ENCODE results near the gene CYB5A. TPM values are rescaled to one million over a fixed set of nuclear protein-coding genes. Genes with fewer than 3 reads are reported as not detected.
A peak's percentile ranks its signal among the peaks of the same experiment; 100 is the strongest.

Gene CYB5A
- total RNA-seq, 1 experiment from 2014 or later: 84.4 TPM

DNA sequence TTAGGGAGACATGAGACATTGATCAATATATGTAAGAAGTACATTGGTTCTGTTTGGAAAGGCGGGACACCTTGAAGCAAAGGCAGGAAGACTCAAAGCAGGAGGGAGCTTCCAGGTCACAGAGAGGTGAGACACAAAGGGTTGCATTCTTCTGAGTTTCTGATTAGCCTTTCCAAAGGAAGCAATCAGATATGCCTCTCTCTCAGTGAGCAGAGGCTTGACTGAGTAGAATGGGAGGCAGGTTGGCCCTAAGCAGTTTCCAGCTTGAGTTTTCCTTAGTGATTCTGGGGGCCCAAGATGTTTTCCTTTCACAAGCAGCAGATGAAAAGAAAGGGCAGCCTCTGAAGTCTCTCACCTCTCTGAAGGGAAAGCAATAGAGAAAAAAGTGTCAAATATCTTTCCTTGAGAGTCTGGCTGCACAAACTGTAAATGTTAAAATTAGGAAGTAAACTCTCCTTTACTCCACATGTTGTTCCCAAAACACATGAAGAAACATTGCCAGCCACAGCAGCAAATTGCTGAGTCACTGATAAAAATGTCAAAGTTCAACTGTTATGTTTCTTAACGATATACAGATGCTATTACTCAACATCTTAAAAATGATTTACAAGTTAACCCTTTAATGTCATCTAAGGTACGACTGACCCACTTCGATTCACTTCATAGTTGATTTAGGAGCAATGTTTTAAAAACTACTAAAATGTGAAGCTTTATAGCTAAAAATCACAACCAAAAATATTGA is 40.3 kb downstream of the CYB5A start:
- peak; percentile 57 for DNase-seq (ENCODE audit: extremely low read depth, low read depth)

DNA sequence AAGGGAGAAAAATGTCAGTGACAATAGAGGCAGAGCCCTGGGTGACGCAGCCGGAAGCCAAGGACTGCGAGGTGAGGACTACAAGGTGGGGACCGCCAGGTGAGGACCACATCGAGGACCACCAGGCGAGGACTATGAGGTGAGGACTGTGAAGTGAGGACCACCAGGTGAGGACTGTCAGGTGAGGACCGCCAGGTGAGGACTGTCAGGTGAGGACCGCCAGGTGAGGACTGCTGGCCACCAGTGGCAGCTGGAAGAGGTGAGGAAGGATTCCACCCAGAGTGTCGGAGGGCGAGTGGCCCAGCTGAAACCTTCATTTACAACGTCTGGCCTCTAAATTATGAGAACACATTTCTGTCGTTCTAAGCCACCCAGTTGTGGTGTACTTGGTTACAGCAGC is 41.6 kb downstream of the CYB5A start:
- no peak for DNase-seq (ENCODE audit: extremely low read depth, low read depth)

DNA sequence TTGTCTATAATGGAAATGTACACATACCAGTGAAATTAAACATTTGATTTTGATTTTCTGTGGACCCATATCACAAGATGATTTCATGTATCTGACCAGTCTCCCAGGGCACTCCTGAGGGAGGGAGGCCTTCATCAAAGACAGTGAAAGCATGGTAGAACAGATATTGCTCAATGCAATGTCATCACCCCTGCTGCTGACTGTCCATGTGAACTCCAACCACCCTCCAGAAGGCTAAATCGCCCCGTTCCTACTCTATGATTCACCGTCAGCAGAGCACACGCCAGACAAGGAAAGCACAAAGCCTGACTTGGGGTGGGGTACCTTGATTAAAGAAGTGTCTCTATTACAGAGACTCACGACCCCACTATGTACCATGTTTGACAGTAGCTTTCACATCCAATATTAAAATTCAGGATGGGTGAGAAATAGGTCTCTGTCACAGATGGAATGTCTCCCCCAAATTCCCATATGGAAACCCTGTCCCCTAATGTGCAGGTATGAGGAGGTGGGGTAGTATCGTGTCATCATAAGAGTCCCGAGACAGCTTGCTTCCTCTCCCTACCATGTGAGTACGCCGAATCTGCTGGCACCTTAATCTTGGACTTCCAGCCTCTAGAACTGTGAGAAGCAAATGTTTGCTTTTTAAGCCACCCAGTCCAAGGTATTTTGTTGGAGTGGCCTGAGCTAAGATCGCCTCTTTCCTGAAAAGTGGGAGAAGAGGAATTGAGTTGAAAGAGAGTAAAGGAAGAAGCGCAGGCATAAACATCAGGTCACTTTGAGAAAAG is 42.4 kb downstream of the CYB5A start:
- DNase-seq (ENCODE audit: extremely low read depth, low read depth): peak; percentile 54

DNA sequence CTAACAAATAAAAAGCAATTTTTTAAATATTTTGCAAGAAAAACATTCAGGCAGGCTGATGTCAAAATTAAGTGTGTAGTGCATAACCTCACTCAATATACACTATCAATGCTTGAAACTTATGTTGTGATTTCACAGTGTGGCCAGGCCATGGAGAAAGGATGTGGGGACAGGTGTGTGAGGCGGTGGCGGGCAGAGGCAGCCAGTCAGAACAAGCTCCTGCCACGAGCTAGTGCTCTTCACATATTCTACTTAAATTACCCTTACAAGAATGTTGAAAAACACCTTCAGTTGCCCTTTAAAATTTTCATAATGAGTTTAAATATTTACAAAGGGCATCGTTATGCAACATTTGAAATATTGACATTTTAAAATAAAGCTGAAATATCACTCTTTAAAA is 43.2 kb downstream of the CYB5A start:
- DNase-seq (ENCODE audit: extremely low read depth, low read depth): no peak

DNA sequence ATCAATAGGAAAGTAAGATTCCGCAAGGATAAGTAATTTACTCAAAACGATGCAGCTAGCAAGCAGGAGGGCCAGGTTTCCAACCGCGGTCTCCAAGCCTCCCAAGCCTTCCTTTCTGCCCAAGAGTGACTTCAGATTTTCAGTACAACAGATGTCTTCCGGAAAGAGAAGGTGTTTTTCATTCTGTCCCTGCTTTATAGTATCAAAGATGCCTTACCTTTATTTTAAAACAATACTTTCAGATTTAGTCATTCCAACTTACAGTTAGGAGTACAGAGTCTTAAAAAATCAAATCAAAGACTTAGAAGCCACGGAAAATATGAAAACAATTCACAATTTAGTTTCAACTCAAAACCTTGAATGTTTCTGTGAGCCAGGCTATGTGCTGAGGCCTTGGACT is 43.6 kb downstream of the CYB5A start:
- no peak for DNase-seq (ENCODE audit: extremely low read depth, low read depth)

DNA sequence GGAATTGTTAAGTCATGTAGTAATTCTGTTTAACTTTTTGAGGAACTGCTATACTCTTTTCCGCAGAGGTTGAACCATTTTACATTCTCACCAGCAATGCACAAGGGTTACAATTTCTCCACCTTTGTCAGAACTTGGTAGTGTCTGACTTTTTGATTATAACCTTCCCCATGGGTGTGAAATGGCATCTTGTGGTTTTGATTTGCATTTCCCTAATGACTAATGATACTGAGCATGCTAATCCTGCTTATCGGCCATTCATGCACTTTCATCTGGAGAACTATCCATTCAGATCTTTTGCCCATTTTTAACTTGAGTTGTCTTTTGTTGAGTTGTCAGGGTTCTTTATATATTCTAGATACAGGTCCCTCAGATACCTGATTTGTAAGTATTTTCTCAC is 47.2 kb downstream of the CYB5A start:
- no peak for DNase-seq (ENCODE audit: extremely low read depth, low read depth)

DNA sequence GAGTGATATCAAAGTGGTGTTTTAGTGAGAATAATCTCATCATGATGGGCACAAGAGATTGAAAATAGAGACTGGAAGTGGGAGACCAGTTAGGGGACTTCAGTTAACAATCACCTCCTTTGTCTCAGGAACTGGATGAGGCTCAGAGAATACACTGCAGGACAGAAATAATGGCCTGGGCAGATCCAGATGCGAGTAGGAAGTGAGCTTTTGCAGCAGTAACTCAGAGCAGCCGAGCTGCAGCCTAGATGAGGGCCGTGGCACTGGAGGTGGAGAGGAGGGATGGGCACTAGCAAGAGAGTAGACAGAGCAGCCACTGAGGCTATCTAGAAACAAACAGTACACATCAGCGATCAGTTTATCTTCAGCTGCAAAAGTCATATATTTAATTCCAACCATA is 48.6 kb downstream of the CYB5A start:
- DNase-seq (ENCODE audit: extremely low read depth, low read depth): no peak

DNA sequence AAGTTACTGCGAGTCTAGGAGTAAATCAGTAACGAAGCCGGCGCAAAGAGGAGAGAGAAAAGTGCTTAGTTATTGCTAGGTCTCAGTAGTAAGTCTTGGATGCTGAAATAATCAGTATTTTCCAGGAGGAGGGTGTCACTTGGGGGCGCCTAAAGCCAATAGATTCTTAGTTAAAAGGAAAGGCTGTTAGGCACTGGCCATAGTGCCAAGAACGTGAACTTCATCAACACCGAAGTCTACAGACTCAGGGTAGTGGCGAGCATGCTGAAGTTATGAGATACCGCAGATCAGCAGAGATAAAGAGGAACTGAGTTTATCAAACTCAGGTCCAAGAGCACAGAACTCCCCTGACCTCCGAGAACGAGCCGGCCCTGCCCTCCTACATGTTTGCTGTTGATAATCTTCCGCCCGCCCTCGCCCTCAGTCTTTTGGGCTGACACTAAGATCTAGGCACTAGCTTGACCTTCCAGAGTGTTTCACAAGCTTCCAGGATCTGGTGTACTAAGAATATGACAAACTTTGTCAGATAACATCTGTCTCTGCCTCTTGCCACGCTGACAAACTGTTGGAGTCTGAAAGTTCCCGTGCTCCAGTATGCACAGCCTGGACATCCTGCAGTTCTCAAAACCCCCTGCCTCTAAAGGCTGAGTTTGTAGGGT is 49.2 kb downstream of the CYB5A start:
- no peak for DNase-seq (ENCODE audit: extremely low read depth, low read depth)

DNA sequence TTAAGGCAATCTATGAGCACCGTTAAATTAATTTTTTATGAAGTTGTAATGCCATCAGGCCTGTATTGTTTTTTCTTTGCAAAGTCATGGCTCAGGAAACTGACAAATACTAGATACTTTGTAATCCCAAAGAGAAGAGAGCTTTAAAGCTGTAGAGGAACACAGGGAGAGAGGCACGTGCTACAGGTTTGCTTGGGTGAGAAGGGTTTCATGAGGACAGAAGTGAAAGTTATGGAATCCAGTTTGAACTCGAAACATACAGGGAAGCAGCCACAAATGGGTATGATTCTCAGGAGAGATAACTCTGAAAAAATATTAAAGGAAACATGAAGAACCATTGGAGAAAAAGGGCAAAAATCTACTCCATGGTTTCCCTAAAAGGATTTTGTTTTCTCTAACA is 49.8 kb downstream of the CYB5A start:
- DNase-seq (ENCODE audit: extremely low read depth, low read depth): no peak

DNA sequence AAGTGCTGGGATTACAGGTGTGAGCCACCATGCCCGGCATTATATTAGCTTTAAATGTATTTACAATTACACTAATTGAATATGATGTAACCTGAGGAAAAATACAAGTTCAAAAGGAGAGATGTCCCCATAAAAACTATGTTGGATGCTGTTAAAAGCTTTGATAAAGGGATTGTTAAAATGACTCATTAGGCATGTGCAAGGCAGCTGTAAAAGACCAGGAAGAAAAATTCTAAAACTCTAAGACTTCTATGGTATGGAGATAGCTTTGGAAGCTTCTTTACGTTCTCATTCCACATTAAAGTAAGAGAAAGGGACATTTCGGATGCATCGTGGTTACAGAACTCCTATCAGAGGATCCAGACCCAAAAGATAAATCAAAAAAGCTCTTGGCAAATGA is 50.3 kb downstream of the CYB5A start:
- no peak for DNase-seq (ENCODE audit: extremely low read depth, low read depth)

DNA sequence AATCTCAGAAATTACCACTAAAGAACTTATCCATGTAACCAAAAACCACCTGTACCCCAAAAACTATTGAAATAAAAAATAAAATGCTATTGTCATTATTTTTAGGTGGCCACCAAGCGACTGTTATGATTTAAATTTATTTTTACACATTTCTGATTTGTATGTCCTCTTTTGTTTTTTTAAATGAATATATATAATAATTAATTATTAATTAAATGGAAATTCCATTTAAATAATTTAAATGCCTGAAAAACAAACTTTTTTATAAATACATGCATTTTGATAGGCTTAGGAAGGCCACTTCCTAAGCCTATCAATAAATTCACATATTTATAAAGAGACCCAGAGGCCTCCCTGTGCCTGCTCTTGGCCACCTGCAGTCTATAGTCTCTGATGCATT is 52.2 kb downstream of the CYB5A start:
- no peak for DNase-seq (ENCODE audit: extremely low read depth, low read depth)

DNA sequence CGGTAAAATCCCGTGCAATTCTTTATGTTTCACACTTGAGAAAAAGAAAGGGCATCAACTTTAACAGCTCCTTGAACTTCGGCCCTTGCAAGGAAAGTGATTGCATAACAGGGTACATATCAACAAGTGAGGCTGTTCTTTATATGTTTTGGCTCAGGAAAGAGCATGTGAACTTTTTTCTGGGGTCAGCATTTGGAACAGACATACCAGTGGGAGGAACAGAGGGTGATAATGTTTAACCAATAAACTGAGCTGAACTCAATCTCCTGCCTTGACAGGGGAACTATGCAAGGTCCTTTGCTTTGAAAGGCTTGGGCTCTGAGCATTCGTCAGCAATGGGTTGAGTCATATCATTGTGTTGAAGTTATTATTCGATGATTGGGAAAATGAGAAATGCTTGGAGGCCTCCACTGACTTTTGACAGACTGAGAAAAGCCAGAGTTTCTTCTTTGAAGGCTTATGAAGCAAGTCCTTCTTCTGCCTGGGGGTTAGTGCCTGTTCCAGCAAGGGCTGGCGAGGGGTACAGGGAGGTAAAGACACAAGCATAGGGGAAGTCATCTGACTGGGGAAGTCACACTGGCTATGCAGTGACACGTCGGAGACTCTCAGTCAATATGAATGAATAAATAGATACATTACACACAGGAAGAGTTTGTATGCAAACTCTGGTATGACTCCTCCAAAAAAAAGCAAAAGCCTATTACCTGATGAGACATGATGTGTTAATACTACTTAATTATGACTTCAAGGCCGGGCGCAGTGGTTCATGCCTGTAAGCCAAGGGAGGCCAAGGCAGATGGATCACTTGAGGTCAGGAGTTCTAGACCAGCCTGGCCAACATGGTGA is 57.2 kb downstream of the CYB5A start:
- peak; percentile 49 for DNase-seq (ENCODE audit: extremely low read depth, low read depth)

DNA sequence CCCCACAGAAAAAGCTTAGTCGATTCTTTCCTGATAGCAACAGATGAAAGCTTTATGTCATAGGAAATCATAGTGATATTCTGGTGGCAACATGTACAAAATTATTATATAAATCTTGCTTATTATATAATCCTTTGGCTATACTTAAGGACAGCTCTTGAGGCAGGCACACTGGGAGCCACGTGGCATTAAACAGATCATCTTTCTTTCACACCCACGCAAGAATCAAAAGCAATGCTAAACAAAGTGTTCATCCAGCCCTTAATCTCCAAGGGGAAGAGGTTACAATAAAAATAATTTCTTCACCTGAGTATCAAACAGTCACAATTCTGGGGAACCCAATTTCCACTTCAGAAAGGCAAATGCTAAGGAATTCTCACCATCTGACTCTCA is 57.8 kb downstream of the CYB5A start:
- no peak for DNase-seq (ENCODE audit: extremely low read depth, low read depth)

DNA sequence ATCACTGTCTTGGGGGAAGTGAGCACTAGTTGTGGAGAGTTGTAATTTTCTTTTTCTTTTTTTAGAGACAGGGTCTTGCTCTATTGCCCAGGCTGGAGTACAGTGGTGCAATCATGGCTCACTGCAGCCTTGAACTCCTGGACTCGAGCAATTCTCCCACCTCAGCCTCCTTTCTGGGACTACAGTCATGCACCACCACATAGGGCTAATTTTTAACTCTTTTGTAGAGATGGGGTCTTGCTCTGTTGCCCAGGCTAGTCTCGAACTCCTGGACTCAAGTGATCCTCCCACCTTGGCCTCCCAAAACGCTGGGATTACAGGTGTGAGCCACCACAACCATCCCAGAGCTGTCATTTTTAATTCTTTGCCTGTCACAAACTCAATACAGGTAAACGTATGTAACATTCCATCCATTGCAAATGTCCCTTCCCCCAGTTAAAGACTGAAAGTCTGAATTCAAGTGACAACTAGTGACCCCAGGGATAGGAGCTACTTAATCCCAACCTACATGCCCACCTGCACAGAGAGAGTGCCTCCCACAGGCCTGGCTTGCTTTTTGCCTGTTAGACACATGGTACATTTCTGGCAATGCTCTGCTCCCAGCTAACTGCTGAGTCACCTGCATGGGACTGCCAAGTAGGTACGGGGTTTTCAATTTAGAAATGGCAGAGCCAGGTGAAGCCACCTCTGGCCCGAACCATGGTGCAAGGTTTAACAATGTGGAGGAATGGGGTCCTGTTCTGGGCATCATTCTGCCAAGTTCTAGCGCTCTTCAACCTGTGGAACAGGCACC is 60.6 kb downstream of the CYB5A start:
- no peak for DNase-seq (ENCODE audit: extremely low read depth, low read depth)

DNA sequence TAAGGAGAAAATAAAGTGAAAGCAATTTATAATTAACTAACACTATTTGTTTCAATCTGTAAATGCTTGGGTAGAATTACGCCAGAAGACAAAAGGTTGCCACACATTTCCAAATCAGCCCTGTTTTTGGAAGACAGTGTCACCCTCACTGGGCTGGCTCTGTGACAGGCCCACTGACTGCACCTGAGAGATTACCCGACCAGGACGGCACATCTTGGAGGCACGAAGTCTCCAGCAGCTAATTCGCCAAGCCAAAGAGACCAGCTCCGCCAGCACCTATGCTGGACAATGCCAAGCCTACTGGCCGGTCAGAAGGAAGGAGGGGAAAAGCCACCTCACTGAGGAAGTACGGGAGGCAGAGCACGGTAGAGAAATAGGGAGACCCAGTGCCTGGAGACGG is 61.9 kb downstream of the CYB5A start:
- DNase-seq (ENCODE audit: extremely low read depth, low read depth): no peak

DNA sequence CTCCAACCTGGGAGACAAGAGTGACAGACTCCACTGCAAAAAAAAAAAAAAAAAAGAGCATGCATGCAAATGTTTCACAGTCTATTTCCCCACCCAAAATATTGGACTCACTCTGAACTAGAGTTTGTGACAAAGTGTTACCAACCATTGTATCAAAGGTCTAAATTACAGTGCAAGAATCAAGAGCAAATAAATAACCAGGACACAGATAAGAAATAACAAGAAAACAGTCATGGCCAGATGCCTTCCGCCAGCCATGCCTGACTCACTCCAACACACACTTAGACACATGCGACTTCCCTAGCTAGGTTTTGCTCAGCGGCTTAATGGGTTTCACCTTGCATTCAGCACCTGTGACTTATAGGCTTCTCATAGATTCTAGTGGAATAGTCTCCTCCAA is 62.8 kb downstream of the CYB5A start:
- no peak for DNase-seq (ENCODE audit: extremely low read depth, low read depth)

DNA sequence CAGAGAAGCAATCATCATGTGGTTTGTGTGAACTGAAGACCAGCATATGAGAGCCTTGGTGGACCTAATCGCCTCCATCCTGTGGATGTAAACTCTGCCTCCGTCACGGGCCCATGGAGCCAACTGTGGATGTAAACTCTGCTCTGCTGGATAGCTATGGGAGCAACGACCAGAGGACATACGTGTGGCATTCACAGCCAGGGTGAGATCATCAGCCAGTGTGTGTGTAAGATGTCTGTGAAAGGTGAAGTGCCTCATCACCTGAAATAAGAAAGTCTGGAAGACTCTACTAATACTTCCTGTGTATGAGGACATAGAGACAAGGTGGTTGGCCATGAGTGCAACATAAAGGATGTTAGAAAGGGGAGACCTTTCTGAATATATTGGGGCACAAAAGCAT is 63.5 kb downstream of the CYB5A start:
- no peak for DNase-seq (ENCODE audit: extremely low read depth, low read depth)

DNA sequence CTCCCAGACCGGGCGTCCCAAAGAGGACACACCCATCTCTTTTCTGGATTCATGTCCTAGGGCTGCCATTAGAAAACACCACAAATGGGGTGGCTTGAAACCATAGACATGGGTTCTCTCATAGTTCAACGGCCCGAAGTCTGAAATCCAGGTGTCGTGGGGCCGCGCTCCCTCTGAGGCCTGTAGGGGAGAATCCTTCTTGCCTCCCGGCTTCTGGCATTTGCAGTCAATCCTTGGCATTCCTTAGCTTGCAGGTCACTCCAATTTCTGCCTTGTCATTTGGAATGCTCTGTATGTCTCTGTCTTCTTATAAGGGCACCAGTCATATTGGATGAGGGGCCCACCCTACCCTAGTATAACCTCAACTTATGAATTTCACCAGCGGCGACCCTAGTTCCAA is 65.1 kb downstream of the CYB5A start:
- no peak for DNase-seq (ENCODE audit: extremely low read depth, low read depth)

DNA sequence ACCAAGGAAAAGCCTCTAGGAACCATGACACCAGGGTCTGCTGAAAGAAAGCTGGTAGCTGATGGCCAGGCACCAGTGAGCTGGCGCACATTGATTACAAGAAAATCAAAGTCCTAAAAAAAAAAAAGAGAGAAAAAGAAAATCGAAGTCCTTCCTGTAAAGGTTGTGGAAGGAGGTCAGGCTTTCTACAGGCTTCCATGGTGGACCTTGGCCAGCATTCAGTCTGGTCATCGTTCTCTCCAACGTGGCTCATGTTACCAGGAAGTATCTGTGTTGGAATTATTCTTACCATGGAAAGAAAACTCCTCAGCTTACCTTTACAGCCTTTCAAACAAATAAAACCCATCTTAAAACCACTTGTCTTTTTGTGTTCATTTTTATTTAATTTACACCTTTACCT is 65.6 kb downstream of the CYB5A start:
- no peak for DNase-seq (ENCODE audit: extremely low read depth, low read depth)

DNA sequence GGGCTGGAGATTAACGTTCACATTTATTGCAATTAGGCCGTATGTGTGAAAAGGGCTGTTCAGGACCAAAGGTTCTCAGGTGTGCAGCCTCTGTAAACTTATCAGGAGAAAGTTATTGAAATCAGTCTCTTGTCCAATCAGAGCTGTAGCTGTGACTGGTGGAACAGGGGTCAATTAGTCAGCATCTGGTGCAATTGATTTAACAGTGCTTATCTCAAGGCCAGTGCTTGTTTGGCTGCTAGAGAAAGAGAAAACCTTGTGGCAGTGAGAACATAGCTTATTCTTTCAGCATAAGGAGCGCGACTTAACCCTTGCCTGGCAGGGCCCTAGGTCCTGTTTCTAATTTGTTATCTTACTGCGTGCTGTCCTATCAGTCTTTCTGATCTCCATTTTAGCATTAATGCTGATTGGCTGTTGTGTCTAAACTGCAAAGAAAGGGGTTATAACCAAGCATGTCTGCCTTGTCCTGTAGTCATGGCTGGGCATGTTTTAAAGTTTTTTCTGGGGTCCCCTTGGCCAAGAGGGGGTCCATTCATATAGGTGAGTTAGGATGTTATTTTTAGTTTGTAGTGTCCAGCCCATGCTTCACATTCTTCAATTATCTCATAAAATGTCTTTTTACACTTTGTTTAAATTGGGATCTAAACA is 66.4 kb downstream of the CYB5A start:
- DNase-seq (ENCODE audit: extremely low read depth, low read depth): no peak

Measured in NCI-H460 (cell line).